Measurements from ENCODE around the gene LGR6. TPM values are rescaled to one million over a fixed set of nuclear protein-coding genes. Genes with fewer than 3 reads are reported as not detected.
A peak's percentile ranks its signal among the peaks of the same experiment; 100 is the strongest.

The LGR6 gene
- total and polyA plus RNA-seq, 2 of the 4 experiments (the other 2 are of a cell fraction) = not detected

GRCh38 chr1:202223121-202223860, 29.7 kb downstream of the LGR6 start:
- H3K23ac ChIP-seq (ENCODE audit: low read depth, low read length) = no peak overlapping the region
- dilution Hi-C loops (cut with HindIII; ENCODE audit: low sequenced_read_pairs, unreplicated experiment) = no loop called here
- H3K9me3 ChIP-seq (ENCODE audit: control insufficient read depth, insufficient read depth, low read length) = no peaks in the 10 kb centered on the region
- H2AFZ ChIP-seq (replicated peaks; ENCODE audit: low read length, poor library complexity) = no peak overlapping the region
- TF ChIP-seq RFX5 (IDR thresholded peaks at IDR 0.05; ENCODE audit: low read depth, low read length) (no peak), NFE2L2 (IDR thresholded peaks at IDR 0.05; ENCODE audit: low read depth, low read length) (no peak)
- no peaks in the 10 kb centered on the region for H3K79me1 ChIP-seq (ENCODE audit: low read depth in 1 of 2, low read length in 2 of 2)
- H4K91ac ChIP-seq (ENCODE audit: insufficient read depth, low read depth, low read length) = no peak overlapping the region
- H2BK5ac ChIP-seq (ENCODE audit: low read depth, low read length, poor library complexity, severe bottlenecking) = no peak overlapping the region
- H2BK20ac ChIP-seq (ENCODE audit: low read depth, low read length) = no peak overlapping the region
- H3K27ac ChIP-seq (ENCODE audit: insufficient read depth, low read length) = no peak overlapping the region
- H3K36me3 ChIP-seq (ENCODE audit: control insufficient read depth, insufficient read depth, low read length) = no peaks in the 10 kb centered on the region
- H3K27me3 ChIP-seq (ENCODE audit: control insufficient read depth, insufficient read depth, low read length) = peaks cover 74% of the 10 kb centered on the region
- no peak overlapping the region for H3K9ac ChIP-seq (ENCODE audit: low read depth, low read length)
- H2AK9ac ChIP-seq (replicated peaks; ENCODE audit: low read depth, low read length, poor library complexity) = peak overlapping the region; percentile 65
- CTCF ChIA-PET = no interaction called here
- H3K4ac ChIP-seq (ENCODE audit: low read depth, low read length) = no peak overlapping the region
- WGBS, 2 experiments (ENCODE audit: extremely low coverage in 2 of 2, insufficient read length in 1 of 2) = 80% methylated on average over 2 of the region's 7 CpGs; no CpG with 5 or more reads in 1 of the 2 experiments
- no peak overlapping the region for H4K5ac ChIP-seq (ENCODE audit: low read depth, low read length)
- H4K8ac ChIP-seq (ENCODE audit: low read depth in 2 of 2, low read length in 2 of 2) = no peak overlapping the region
- intact Hi-C loops (cut with micrococcal nuclease) = no loop called here
- no peaks in the 10 kb centered on the region; the same call in 1 of the 2 replicates for H4K20me1 ChIP-seq (ENCODE audit: insufficient read depth, low read length)
- BruUV-seq (replicated peaks) = no TSS peak
- H2BK15ac ChIP-seq (ENCODE audit: low read depth, low read length) = no peak overlapping the region
- H2BK120ac ChIP-seq (ENCODE audit: low read depth, low read length) = no peak overlapping the region
- H3K4me1 ChIP-seq (ENCODE audit: control insufficient read depth, insufficient read depth, low read length) = no peaks in the 10 kb centered on the region
- no peak overlapping the region for H3K18ac ChIP-seq (ENCODE audit: low read depth, low read length)
- no peak overlapping the region for H3K14ac ChIP-seq (replicated peaks; ENCODE audit: low read depth, low read length)
- POLR2A ChIA-PET (ENCODE audit: unreplicated experiment) = no interaction called here
- no peak overlapping the region for H3K4me3 ChIP-seq (ENCODE audit: insufficient read depth, low read depth, low read length)
- H3K56ac ChIP-seq (ENCODE audit: extremely low read depth, insufficient read depth, low read length) = no peak overlapping the region
- no peak overlapping the region for H2AK5ac ChIP-seq (ENCODE audit: low read depth, low read length)
- DNase-seq = no peak
- in situ Hi-C loops (cut with MboI; ENCODE audit: low sequenced_read_pairs) = no loop called here
- ATAC-seq (ENCODE audit: low read depth) = no peak
- no peak overlapping the region for H3K4me2 ChIP-seq (ENCODE audit: low read depth, low read length)
- no peaks in the 10 kb centered on the region; the same call in 1 of the 2 replicates for H3K9me1 ChIP-seq (ENCODE audit: insufficient read depth, low read length)
